Measurements from ENCODE around the gene OSBPL9.

DNA sequence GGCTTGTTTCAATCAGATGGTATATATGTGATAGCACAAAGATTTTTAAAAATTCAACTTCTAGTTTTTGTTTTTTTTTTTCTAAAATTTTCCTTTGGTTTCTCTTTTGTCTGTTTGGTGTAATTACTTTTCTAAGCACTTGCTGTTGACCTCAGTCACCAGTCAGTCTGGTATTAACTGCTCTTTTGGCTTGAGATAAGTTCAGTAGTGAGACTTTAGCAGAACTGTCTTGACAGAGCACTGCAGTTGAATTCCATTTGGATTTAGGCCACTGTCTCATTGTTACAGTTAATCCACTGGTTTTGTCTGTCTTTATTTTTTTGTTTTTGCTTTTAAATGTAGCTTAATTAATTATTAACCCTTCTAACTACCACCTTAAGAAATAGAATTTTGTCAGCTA is 36.2 kb downstream of the OSBPL9 start:
- TF ChIP-seq, protein P1, sequence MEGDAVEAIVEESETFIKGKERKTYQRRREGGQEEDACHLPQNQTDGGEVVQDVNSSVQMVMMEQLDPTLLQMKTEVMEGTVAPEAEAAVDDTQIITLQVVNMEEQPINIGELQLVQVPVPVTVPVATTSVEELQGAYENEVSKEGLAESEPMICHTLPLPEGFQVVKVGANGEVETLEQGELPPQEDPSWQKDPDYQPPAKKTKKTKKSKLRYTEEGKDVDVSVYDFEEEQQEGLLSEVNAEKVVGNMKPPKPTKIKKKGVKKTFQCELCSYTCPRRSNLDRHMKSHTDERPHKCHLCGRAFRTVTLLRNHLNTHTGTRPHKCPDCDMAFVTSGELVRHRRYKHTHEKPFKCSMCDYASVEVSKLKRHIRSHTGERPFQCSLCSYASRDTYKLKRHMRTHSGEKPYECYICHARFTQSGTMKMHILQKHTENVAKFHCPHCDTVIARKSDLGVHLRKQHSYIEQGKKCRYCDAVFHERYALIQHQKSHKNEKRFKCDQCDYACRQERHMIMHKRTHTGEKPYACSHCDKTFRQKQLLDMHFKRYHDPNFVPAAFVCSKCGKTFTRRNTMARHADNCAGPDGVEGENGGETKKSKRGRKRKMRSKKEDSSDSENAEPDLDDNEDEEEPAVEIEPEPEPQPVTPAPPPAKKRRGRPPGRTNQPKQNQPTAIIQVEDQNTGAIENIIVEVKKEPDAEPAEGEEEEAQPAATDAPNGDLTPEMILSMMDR (IDR thresholded peaks at IDR 0.05 in 4 of 5, conservative IDR thresholded peaks at IDR 0.05 in 1 of 5): no peak
- TF ChIP-seq POLR2A (IDR thresholded peaks at IDR 0.05): no peak
